CD14-positive monocyte (primary cell): ENCODE data around the gene MAN2B2. TPM values are rescaled to one million over a fixed set of nuclear protein-coding genes. Genes with fewer than 3 reads are reported as not detected.

ENCODE experiments used
- DNase-seq, 3 donors: peaks; one replicate each; pipeline ENCODE4 v3.0.0-alpha.2; 2011 to 2022
- H2AFZ ChIP-seq: 2 replicates; pipeline ENCODE4 v1.6.0; 2012; ENCODE audit warnings: mild to moderate bottlenecking, low read depth, low read length, inconsistent platforms; ENCODE audit not compliant: insufficient read depth, poor library complexity, severe bottlenecking
- H3K27ac ChIP-seq, 2 donors: 1 replicate in 1 of 2; 2 replicates in 1 of 2; pipeline ENCODE4 v1.5.1; 2012 to 2013; ENCODE audit warnings: low read length in 2 of 2, control low read depth in 1 of 2, inconsistent platforms in 1 of 2, low read depth in 1 of 2, mild to moderate bottlenecking in 1 of 2
- H3K27me3 ChIP-seq, 2 donors: one replicate each; pipeline versions ENCODE4 v1.6.0 to v1.6.1; 2011 to 2013; ENCODE audit warnings: low read length in 2 of 2; ENCODE audit not compliant: control insufficient read depth in 2 of 2, insufficient read depth in 2 of 2
- H3K36me3 ChIP-seq, 2 donors: replicated peaks in 1 of 2; 1 replicate in 1 of 2; 2 replicates in 1 of 2; pipeline versions ENCODE4 v1.5.1 to v1.6.1; 2012 to 2013; ENCODE audit warnings: low read length in 2 of 2, control low read depth in 1 of 2, inconsistent platforms in 1 of 2, mild to moderate bottlenecking in 1 of 2; ENCODE audit not compliant: insufficient read depth in 2 of 2, control insufficient read depth in 1 of 2
- H3K4me1 ChIP-seq, 2 donors: 1 replicate in 1 of 2; 2 replicates in 1 of 2; pipeline versions ENCODE4 v1.5.1 to v1.6.1; 2012 to 2013; ENCODE audit warnings: low read length in 2 of 2, control low read depth in 1 of 2, inconsistent platforms in 1 of 2, mild to moderate bottlenecking in 1 of 2, moderate library complexity in 1 of 2; ENCODE audit not compliant: insufficient read depth in 2 of 2, control insufficient read depth in 1 of 2
- H3K4me2 ChIP-seq: replicated peaks from 2 replicates; pipeline ENCODE3; 2012; ENCODE audit warnings: low read length, moderate library complexity, mild to moderate bottlenecking; ENCODE audit not compliant: poor library complexity, severe bottlenecking; ENCODE audit errors: extremely low read depth
- H3K4me3 ChIP-seq, 3 experiments: fragments of 200-600 bp in 1 of 3; sonication (generic) in 1 of 3; replicated peaks in 1 of 3; 1 replicate in 2 of 3; 2 replicates in 1 of 3; pipeline ENCODE4 v1.5.1; 2011 to 2013; ENCODE audit warnings: low read length in 3 of 3, mild to moderate bottlenecking in 3 of 3, control low read depth in 2 of 3, low read depth in 2 of 3, inconsistent platforms in 1 of 3, moderate library complexity in 1 of 3
- H3K79me2 ChIP-seq: 2 replicates; pipeline ENCODE4 v1.6.0; 2012; ENCODE audit warnings: mild to moderate bottlenecking, control low read depth, inconsistent platforms, low read length, moderate library complexity; ENCODE audit not compliant: insufficient read depth
- H3K9ac ChIP-seq: 2 replicates; pipeline ENCODE4 v1.6.0; 2017; ENCODE audit warnings: low read length, mild to moderate bottlenecking; ENCODE audit not compliant: insufficient read depth, poor library complexity, severe bottlenecking
- H3K9me3 ChIP-seq, 2 donors: replicated peaks in 1 of 2; 1 replicate in 1 of 2; 2 replicates in 1 of 2; pipeline versions ENCODE4 v1.5.1 to v1.6.1; 2012 to 2013; ENCODE audit warnings: low read length in 2 of 2, control low read depth in 1 of 2; ENCODE audit not compliant: control insufficient read depth in 1 of 2, insufficient read depth in 1 of 2
- H4K20me1 ChIP-seq: 2 replicates; pipeline ENCODE4 v1.6.0; 2012; ENCODE audit warnings: mild to moderate bottlenecking, low read length, control low read depth, moderate library complexity; ENCODE audit not compliant: insufficient read depth
- H3K27ac Mint-ChIP-seq, 7 donors: one replicate each; pipeline ENCODE4 v1.8.0; 2020; ENCODE audit warnings: mild to moderate bottlenecking in 7 of 7, mixed read lengths in 7 of 7, moderate library complexity in 6 of 7, inconsistent platforms in 2 of 7
- H3K27me3 Mint-ChIP-seq, 3 donors: one replicate each; pipeline ENCODE4 v1.8.0; 2021 to 2022; ENCODE audit warnings: low read depth in 3 of 3, mild to moderate bottlenecking in 3 of 3, mixed read lengths in 3 of 3, moderate library complexity in 3 of 3, inconsistent platforms in 1 of 3
- H3K36me3 Mint-ChIP-seq, 2 donors: one replicate each; pipeline ENCODE4 v1.8.0; 2020; ENCODE audit warnings: mixed read lengths in 2 of 2, inconsistent platforms in 1 of 2, mild to moderate bottlenecking in 1 of 2
- H3K4me1 Mint-ChIP-seq: one replicate; pipeline ENCODE4 v1.8.0; 2020; ENCODE audit warnings: mild to moderate bottlenecking, mixed read lengths
- H3K4me3 Mint-ChIP-seq, 2 donors: one replicate each; pipeline ENCODE4 v1.8.0; 2020; ENCODE audit warnings: mild to moderate bottlenecking in 2 of 2, mixed read lengths in 2 of 2, moderate library complexity in 1 of 2
- H3K9me3 Mint-ChIP-seq, 7 donors: one replicate each; pipeline ENCODE4 v1.8.0; 2020 to 2022; ENCODE audit warnings: mixed read lengths in 7 of 7, mild to moderate bottlenecking in 6 of 7, moderate library complexity in 6 of 7, inconsistent platforms in 2 of 7
- WGBS: methylation state at CpG from one replicate; pipeline ENCODE4 v1.1.5; 2013; ENCODE audit warnings: missing lambda C conversion rate; ENCODE audit not compliant: insufficient coverage; 5-methylcytosine and 5-hydroxymethylcytosine counted together
- intact Hi-C, 2 donors: fragments of 100-400 bp; cut with micrococcal nuclease; formaldehyde crosslinking; loops; one replicate each; pipeline versions ENCODE4 v1.15.0 to v1.15.1; 2023
- polyA plus RNA-seq, 3 donors: library from polyadenylated mRNA; depleted of rRNA in 1 of 3; unstranded in 2 of 3; stranded (reverse) in 1 of 3; fragments of 300-500 nt in 2 of 3; fragments of >200 nt in 1 of 3; fragmentation: Illumina TruSeq in 2 of 3; gene quantifications; 1 replicate in 2 of 3; 2 replicates in 1 of 3; pipeline ENCODE4 v1.2.3, GENCODE V29; 2012 to 2021
- TF ChIP-seq, protein P1 (sequence below): fragments of 200-600 bp; IDR thresholded peaks from one replicate; pipeline ENCODE4 v1.8.0; 2022; ENCODE audit warnings: antibody characterized with exemption, mild to moderate bottlenecking

Gene MAN2B2
- polyA plus RNA-seq, 3 donors = 9.6 to 28.4 (median 10.6) TPM

DNA sequence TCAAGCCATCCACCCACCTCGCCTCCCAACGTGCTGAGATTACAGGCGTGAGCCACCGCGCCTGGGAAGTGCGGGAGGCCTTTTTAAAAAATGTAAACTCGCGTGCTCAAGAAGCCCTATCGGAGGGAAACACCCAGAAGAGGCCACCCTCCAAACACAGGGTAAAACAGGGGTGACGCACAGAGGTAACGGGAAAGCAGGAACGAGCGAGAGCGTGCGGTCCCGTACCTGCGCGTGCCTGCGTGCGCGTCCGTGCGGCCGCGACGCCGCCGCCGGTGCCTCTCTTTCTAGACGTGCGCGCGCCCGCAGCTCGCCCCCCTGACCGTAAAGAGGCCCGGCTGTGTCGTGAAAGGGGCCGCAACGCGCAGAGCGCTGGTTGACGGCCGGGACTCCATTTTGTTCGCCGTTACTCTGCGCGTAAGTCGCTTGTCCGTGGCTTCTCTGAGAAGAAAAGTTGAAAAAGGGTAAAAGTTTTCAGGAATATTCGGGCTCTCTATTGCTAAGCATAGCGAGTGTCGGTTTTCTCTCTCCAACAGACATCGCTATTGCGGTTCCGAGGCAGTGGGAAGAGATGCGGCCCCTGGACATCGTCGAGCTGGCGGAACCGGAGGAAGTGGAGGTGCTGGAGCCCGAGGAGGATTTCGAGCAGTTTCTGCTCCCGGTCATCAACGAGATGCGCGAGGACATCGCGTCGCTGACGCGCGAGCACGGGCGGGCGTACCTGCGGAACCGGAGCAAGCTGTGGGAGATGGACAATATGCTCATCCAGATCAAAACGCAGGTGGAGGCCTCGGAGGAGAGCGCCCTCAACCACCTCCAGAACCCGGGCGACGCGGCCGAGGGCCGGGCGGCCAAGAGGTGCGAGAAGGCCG lies 65.5 kb downstream of the MAN2B2 start, which contains the start of gene MRFAP1:
Gene MRFAP1 (plus strand): TSS at position 394 of the 872 bp plus-strand sequence. CDS start 178 bp downstream, at position 572.
- H3K79me2 ChIP-seq = peaks cover 21% of the 10 kb centered on the region
- intact Hi-C loops = loop anchor here (1.0 to 5.0 kb wide), 4 partner anchors 33 to 77 kb away; partner anchors contain the start of gene BLOC1S4 (in 2 of the 2)
- peak within 1 kb of the TSS; percentile 88 for H2AFZ ChIP-seq

More for the DNA sequence above, 65.5 kb downstream of the MAN2B2 start, which contains the start of gene MRFAP1:
- peak within 1 kb of the TSS; percentile 96 to 99 for H3K27ac ChIP-seq
- peaks cover 0 to 2% (median 0%) of the 10 kb centered on the region in 3 donors for H3K27me3 Mint-ChIP-seq
- no peaks in the 10 kb centered on the region for H3K27me3 ChIP-seq
- H3K4me1 ChIP-seq = peaks cover 20 to 29% of the 10 kb centered on the region in 2 donors
- peak within 1 kb of the TSS; percentile 99 to 100 for H3K4me3 Mint-ChIP-seq
- TF ChIP-seq, protein P1, sequence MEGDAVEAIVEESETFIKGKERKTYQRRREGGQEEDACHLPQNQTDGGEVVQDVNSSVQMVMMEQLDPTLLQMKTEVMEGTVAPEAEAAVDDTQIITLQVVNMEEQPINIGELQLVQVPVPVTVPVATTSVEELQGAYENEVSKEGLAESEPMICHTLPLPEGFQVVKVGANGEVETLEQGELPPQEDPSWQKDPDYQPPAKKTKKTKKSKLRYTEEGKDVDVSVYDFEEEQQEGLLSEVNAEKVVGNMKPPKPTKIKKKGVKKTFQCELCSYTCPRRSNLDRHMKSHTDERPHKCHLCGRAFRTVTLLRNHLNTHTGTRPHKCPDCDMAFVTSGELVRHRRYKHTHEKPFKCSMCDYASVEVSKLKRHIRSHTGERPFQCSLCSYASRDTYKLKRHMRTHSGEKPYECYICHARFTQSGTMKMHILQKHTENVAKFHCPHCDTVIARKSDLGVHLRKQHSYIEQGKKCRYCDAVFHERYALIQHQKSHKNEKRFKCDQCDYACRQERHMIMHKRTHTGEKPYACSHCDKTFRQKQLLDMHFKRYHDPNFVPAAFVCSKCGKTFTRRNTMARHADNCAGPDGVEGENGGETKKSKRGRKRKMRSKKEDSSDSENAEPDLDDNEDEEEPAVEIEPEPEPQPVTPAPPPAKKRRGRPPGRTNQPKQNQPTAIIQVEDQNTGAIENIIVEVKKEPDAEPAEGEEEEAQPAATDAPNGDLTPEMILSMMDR = no peak
- under 1% methylated on average over 84 of the region's 90 CpGs for whole genome bisulfite sequencing
- H3K27ac Mint-ChIP-seq = peak within 1 kb of the TSS; percentile 96 to 100 (median 99)
- H3K4me2 ChIP-seq = peak within 1 kb of the TSS; percentile 84
- H3K36me3 Mint-ChIP-seq = peaks cover 18 to 23% of the 10 kb centered on the region in 2 donors
- H3K9ac ChIP-seq = peak within 1 kb of the TSS; percentile 91
- peaks cover 24% of the 10 kb centered on the region for H3K4me1 Mint-ChIP-seq
- peaks cover under 1 to 3% (median 1%) of the 10 kb centered on the region in 7 donors for H3K9me3 Mint-ChIP-seq
- no peaks in the 10 kb centered on the region for H3K9me3 ChIP-seq
- peak; percentile 90 to 94 (median 92) for DNase-seq
- H3K4me3 ChIP-seq = peak within 1 kb of the TSS; percentile 89 to 97 (median 89)
- peaks cover 24% of the 10 kb centered on the region for H4K20me1 ChIP-seq
- H3K36me3 ChIP-seq = peaks cover 16 to 17% of the 10 kb centered on the region in 2 donors
